Left cardiac atrium (tissue), 4 donors: ENCODE results near the gene GRIN3A. TPM values are rescaled to one million over a fixed set of nuclear protein-coding genes. Genes with fewer than 3 reads are reported as not detected.

Experiments
- ATAC-seq, 2 donors: fragments of 200-7000 bp; cut with Tn5 transposase; one replicate each; pipeline ENCODE4 v1.9.1; 2020; ENCODE audit warnings: mild to moderate bottlenecking in 2 of 2, moderate library complexity in 2 of 2
- DNase-seq: peaks from one replicate; pipeline ENCODE4 v3.0.0-alpha.2; 2020
- intact Hi-C, 2 donors: fragments of 100-400 bp; cut with DNase I; formaldehyde crosslinking; loops; one replicate each; pipeline versions ENCODE4 v1.14.1 to v1.15.1; 2022 to 2023
- total RNA-seq, 2 donors: library from RNA; stranded (reverse); fragmentation: NEBNext Ultra II Directional; extraction: Animal tissue kit (Norgen Biotek cat#: 25700); gene quantifications; one replicate each; pipeline ENCODE4 v1.2.1, GENCODE V29; 2021
- donor health status: DM: no; HTN: yes; CAD: no.
- donor health status: DM: no; HTN: yes; CAD: no; lungs with severe emphysema.
- donor health status: DM: yes; HTN: yes; CAD: no.
- donor health status: Dilated cardiomyopathy.

Gene GRIN3A
- total RNA-seq, 2 donors from 2014 or later: 0.59 TPM; not detected in 1

- intact Hi-C loops: no loop called here
Measured at GRCh38 chr9:101707721-101708120, 30.7 kb downstream of the GRIN3A start.

GRCh38 chr9:101706997-101707396, 31.4 kb downstream of the GRIN3A start:
- DNase-seq (no peak), ATAC-seq (no peak)
- intact Hi-C loops: no loop called here

More at GRCh38 chr9:101707721-101708120, 30.7 kb downstream of the GRIN3A start:
- ATAC-seq: peak in 1 of 2 donors; percentile 38
- no peak for DNase-seq

GRCh38 chr9:101706261-101706798, 32.1 kb downstream of the GRIN3A start:
- intact Hi-C loops: no loop called here
- DNase-seq (no peak), ATAC-seq (no peak)

GRCh38 chr9:101705135-101705661, 33.2 kb downstream of the GRIN3A start:
- intact Hi-C loops: no loop called here
- ATAC-seq: peak; percentile 41 to 90

GRCh38 chr9:101702257-101702656, 36.2 kb downstream of the GRIN3A start:
- ATAC-seq: no peak
- intact Hi-C loops: no loop called here
- no peak for DNase-seq

More at GRCh38 chr9:101705135-101705661, 33.2 kb downstream of the GRIN3A start:
- peak; percentile 30 for DNase-seq

GRCh38 chr9:101693546-101694336, 44.7 kb downstream of the GRIN3A start:
- intact Hi-C loops: no loop called here
- DNase-seq (no peak), ATAC-seq (peak; percentile 67 to 79)

- DNase-seq: no peak
- intact Hi-C loops: no loop called here
- ATAC-seq: no peak
Measured at GRCh38 chr9:101691657-101692056, 46.8 kb downstream of the GRIN3A start.

GRCh38 chr9:101689039-101689438, 49.4 kb downstream of the GRIN3A start:
- intact Hi-C loops: no loop called here
- no peak for ATAC-seq
- no peak for DNase-seq

- DNase-seq (no peak), ATAC-seq (no peak)
- intact Hi-C loops: no loop called here
Measured at GRCh38 chr9:101684665-101685064, 53.8 kb downstream of the GRIN3A start.

- DNase-seq (no peak), ATAC-seq (no peak)
- intact Hi-C loops: no loop called here
Measured at GRCh38 chr9:101683236-101683635, 55.2 kb downstream of the GRIN3A start.

GRCh38 chr9:101677861-101678260, 60.6 kb downstream of the GRIN3A start:
- DNase-seq: no peak
- ATAC-seq: no peak
- intact Hi-C loops: no loop called here

- intact Hi-C loops: no loop called here
- ATAC-seq: no peak
- DNase-seq: no peak
Measured at GRCh38 chr9:101675341-101675740, 63.1 kb downstream of the GRIN3A start.

- DNase-seq (no peak), ATAC-seq (no peak)
- intact Hi-C loops: no loop called here
Measured at GRCh38 chr9:101674165-101674564, 64.3 kb downstream of the GRIN3A start.

- DNase-seq: no peak
- intact Hi-C loops: no loop called here
- no peak for ATAC-seq
Measured at GRCh38 chr9:101673642-101674041, 64.8 kb downstream of the GRIN3A start.

GRCh38 chr9:101671567-101671966, 66.9 kb downstream of the GRIN3A start:
- ATAC-seq (no peak), DNase-seq (no peak)
- intact Hi-C loops: no loop called here

GRCh38 chr9:101668421-101668820, 70.0 kb downstream of the GRIN3A start:
- ATAC-seq: no peak
- intact Hi-C loops: no loop called here
- no peak for DNase-seq

- ATAC-seq (no peak), DNase-seq (no peak)
- intact Hi-C loops: no loop called here
Measured at GRCh38 chr9:101664453-101664852, 74.0 kb downstream of the GRIN3A start.

GRCh38 chr9:101652601-101653175, 85.8 kb downstream of the GRIN3A start:
- intact Hi-C loops: no loop called here
- ATAC-seq: no peak
- no peak for DNase-seq

- no peak for DNase-seq
- intact Hi-C loops: no loop called here
- no peak for ATAC-seq
Measured at GRCh38 chr9:101650142-101650541, 88.3 kb downstream of the GRIN3A start.

GRCh38 chr9:101648493-101648892, 90.0 kb downstream of the GRIN3A start:
- intact Hi-C loops: no loop called here
- ATAC-seq: no peak
- DNase-seq: no peak
